PFSK-1 (cell line): ENCODE results near the gene CFAP61.

Experiments used
- POLR2AphosphoS5 ChIP-seq: IDR thresholded peaks from 2 replicates; pipeline ENCODE4 v1.6.1; 2012; ENCODE audit warnings: low read depth, mild to moderate bottlenecking, control low read depth, low read length, moderate library complexity
- REST ChIP-seq, 2 experiments: IDR thresholded peaks; 2 replicates each; pipeline versions ENCODE4 v1.6.1 to v1.8.0; 2011 to 2012; ENCODE audit warnings: low read depth in 2 of 2, low read length in 2 of 2, control low read depth in 1 of 2, inconsistent platforms in 1 of 2, mild to moderate bottlenecking in 1 of 2, moderate library complexity in 1 of 2; ENCODE audit not compliant: insufficient read depth in 1 of 2
- SIN3A ChIP-seq: IDR thresholded peaks from 2 replicates; pipeline ENCODE4 v1.6.1; 2012; ENCODE audit warnings: mild to moderate bottlenecking, low read length, moderate library complexity, borderline replicate concordance; ENCODE audit not compliant: insufficient read depth
- TAF1 ChIP-seq: IDR thresholded peaks from 2 replicates; pipeline ENCODE4 v1.6.1; 2012; ENCODE audit warnings: low read length, control low read depth, borderline replicate concordance; ENCODE audit not compliant: insufficient read depth

GRCh38 chr20:20031790-20032189, 20.5 kb upstream of the CFAP61 start:
- TF ChIP-seq POLR2AphosphoS5 (no peak; the same call in 1 of the 2 replicates), TAF1 (no peak), REST (IDR thresholded peaks at IDR 0.05; ENCODE audit: insufficient read depth in 1 of 2, low read depth in 2 of 2, low read length in 2 of 2) (no peak), SIN3A (no peak)
